IPS DF 6.9 (cell line): ENCODE measurements around the gene MCF2L2.
"Not testable (repeated sequence)": the region's sequence is repeated elsewhere in the genome, so short reads cannot be mapped to it uniquely, and the experiment has no call there.

Experiments used
- DNase-seq: peaks from one replicate; pipeline ENCODE4 v3.0.0-alpha.2; 2013; ENCODE audit warnings: low read depth, low spot score
- H3K27ac ChIP-seq: one replicate; pipeline ENCODE4 v1.5.1; 2013; ENCODE audit warnings: low read length, control low read depth
- H3K27me3 ChIP-seq: 2 replicates; pipeline ENCODE4 v1.6.1; 2013; ENCODE audit warnings: mild to moderate bottlenecking, low read length; ENCODE audit not compliant: control insufficient read depth, insufficient read depth
- H3K36me3 ChIP-seq: 2 replicates; pipeline ENCODE4 v1.6.1; 2013; ENCODE audit warnings: low read length; ENCODE audit not compliant: control insufficient read depth, insufficient read depth
- H3K4me1 ChIP-seq: 2 replicates; pipeline ENCODE4 v1.6.1; 2013; ENCODE audit warnings: low read length; ENCODE audit not compliant: control insufficient read depth, insufficient read depth
- H3K4me3 ChIP-seq: 2 replicates; pipeline ENCODE4 v1.5.1; 2013; ENCODE audit warnings: mild to moderate bottlenecking, low read length
- H3K9me3 ChIP-seq: 2 replicates; pipeline ENCODE4 v1.6.1; 2013; ENCODE audit warnings: low read length, inconsistent platforms; ENCODE audit not compliant: control insufficient read depth, insufficient read depth
- WGBS: extraction: QIAGEN DNeasy Blood & Tissue Kit; methylation state at CpG from one replicate; pipeline ENCODE4 v1.1.7; 2013; ENCODE audit warnings: mixed read lengths, missing lambda C conversion rate; ENCODE audit not compliant: insufficient read length, insufficient coverage; 5-methylcytosine and 5-hydroxymethylcytosine counted together

Gene MCF2L2

GRCh38 chr3:183249006-183249718 lies 179.3 kb downstream of the MCF2L2 start:
- Histone ChIP-seq H3K9me3 (no peaks in the 10 kb centered on the region), H3K36me3 (no peaks in the 10 kb centered on the region), H3K27ac (no peak overlapping the region), H3K4me3 (no peak overlapping the region), H3K27me3 (peaks cover 5% of the 10 kb centered on the region; the same call in 1 of the 2 replicates), H3K4me1 (peaks cover 4% of the 10 kb centered on the region; the same call in 1 of the 2 replicates)
- WGBS = no CpG with 5 or more reads among the region's 6 CpGs
- no peak for DNase-seq

GRCh38 chr3:183247011-183247589 lies 181.3 kb downstream of the MCF2L2 start:
- Histone ChIP-seq H3K4me1 (peaks cover 4% of the 10 kb centered on the region; the same call in 1 of the 2 replicates), H3K9me3 (peaks cover 2% of the 10 kb centered on the region; the same call in 1 of the 2 replicates), H3K4me3 (no peak overlapping the region), H3K36me3 (no peaks in the 10 kb centered on the region), H3K27ac (no peak overlapping the region), H3K27me3 (peaks cover 1% of the 10 kb centered on the region; the same call in 1 of the 2 replicates)
- DNase-seq = no peak
- whole genome bisulfite sequencing = no CpG with 5 or more reads among the region's 6 CpGs

- Histone ChIP-seq H3K27me3 (no peaks in the 10 kb centered on the region), H3K27ac (no peak overlapping the region), H3K4me1 (peaks cover 4% of the 10 kb centered on the region; the same call in 1 of the 2 replicates), H3K4me3 (no peak overlapping the region), H3K36me3 (no peaks in the 10 kb centered on the region), H3K9me3 (peaks cover 2% of the 10 kb centered on the region; the same call in 1 of the 2 replicates)
- no peak for DNase-seq
Observed at GRCh38 chr3:183244981-183245476, 183.4 kb downstream of the MCF2L2 start.

DNA sequence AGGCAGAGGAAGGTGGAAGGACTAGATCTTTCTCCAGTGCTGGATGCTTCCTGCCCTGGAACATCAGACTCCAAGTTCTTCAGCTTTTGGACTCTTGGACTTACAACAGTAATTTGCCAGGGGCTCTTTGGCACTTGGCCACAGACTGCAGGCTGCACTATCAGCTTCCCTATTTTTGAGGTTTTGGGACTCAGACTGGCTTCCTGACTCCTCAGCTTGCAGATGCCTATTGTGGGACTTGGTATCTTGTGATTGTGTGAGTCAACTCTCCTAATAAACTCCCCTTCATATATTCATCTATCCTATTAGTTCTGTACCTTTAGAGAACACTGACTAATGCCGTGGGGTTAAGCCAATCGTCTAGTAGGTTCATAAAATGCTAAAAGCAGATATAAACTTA lies 184.2 kb downstream of the MCF2L2 start:
- DNase-seq = no peak
- H3K36me3 ChIP-seq = no peaks in the 10 kb centered on the region
- no CpG with 5 or more reads among the region's 2 CpGs for WGBS
- H3K4me1 ChIP-seq = peaks cover 2% of the 10 kb centered on the region; the same call in 1 of the 2 replicates
- H3K9me3 ChIP-seq = peaks cover 2% of the 10 kb centered on the region; the same call in 1 of the 2 replicates
- no peaks in the 10 kb centered on the region for H3K27me3 ChIP-seq
- no peak overlapping the region for H3K4me3 ChIP-seq
- H3K27ac ChIP-seq = no peak overlapping the region

DNA sequence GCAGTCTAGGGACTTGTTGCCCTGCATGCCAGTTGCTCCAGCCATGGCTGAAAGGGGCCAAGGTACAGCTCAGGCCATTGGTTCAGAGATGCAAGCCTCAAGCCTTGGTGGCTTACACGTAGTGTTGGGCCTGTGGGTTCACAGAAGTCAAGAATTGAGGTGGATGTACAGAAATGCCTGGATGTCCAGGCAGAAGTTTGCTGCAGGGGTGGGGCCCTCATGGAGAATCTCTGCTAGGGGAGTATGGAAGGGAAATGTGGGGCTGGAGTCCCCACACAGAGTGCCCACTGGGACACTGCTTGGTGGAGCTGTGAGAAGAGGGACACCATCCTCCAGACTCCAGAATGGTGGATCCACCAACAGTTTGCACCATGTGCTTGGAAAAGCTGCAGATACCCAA lies 186.0 kb downstream of the MCF2L2 start:
- Histone ChIP-seq H3K9me3 (peaks cover 2% of the 10 kb centered on the region; the same call in 1 of the 2 replicates), H3K27me3 (no peaks in the 10 kb centered on the region), H3K27ac (no peak overlapping the region), H3K36me3 (no peaks in the 10 kb centered on the region), H3K4me1 (peaks cover 2% of the 10 kb centered on the region; the same call in 1 of the 2 replicates), H3K4me3 (no peak overlapping the region)
- no peak for DNase-seq
- no CpG with 5 or more reads among the region's 1 CpG for WGBS

DNA sequence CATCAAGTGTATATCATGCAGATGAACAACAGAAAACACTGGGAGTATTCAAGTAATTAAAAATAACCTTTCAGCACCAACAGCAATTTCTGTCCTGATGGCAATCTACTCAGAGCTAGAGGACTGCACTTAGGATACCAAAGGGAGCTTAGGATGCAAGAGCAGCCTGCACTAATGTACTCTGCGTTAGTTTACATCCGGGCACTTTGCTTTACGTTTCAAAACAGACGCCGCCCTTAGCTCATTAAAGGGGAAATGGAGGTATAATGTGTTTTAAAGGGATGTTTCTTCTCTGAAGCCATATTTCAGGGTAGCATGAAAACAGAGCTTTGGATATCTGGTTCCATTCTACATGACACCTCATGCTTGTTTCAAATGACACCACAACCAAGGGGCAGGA lies 189.4 kb downstream of the MCF2L2 start:
- Histone ChIP-seq H3K9me3 (peaks cover 2% of the 10 kb centered on the region; the same call in 1 of the 2 replicates), H3K4me1 (no peaks in the 10 kb centered on the region), H3K4me3 (no peak overlapping the region), H3K36me3 (no peaks in the 10 kb centered on the region), H3K27ac (no peak overlapping the region), H3K27me3 (no peaks in the 10 kb centered on the region)
- DNase-seq = no peak
- no CpG with 5 or more reads among the region's 5 CpGs for WGBS

DNA sequence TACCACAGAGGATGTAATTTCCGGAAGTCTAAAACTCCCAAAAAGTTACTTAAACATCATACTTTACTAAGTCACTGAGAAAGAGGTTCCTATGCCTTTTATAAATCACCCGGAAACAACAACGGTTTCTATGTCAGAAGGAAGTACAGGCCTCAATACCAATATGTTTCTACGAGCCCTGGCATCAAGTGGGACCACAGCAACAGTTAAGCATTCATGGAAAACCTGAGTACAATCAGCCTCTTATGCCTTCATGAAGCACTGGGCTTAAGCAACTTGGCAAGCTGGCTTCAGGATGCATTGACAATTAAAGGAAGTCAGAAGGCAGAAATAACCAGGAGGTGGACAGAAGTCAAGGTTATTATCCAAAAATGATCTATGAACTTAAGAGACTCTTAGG lies 194.5 kb downstream of the MCF2L2 start:
- Histone ChIP-seq H3K4me1 (no peaks in the 10 kb centered on the region), H3K27ac (no peak overlapping the region), H3K36me3 (no peaks in the 10 kb centered on the region), H3K27me3 (no peaks in the 10 kb centered on the region), H3K4me3 (no peak overlapping the region), H3K9me3 (no peaks in the 10 kb centered on the region)
- no CpG with 5 or more reads among the region's 4 CpGs for WGBS
- DNase-seq = no peak

DNA sequence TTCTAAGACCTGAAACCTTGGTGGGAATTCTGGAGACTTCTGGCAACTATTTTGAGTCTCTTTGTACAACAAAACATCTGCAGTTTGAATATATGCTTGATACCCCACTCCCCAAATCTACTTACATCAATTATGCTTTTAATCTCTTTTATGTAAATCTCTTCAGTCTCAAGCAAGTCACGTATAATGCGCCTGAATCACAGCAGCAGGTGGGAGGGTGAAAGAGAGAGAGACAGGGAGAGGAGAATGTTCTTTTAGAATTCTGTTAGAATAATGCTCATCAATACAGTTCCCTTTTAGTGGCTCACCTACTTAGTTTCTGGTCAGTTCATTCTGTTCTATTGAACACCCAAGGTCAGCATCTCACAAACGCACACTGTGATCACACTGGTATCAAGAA lies 197.6 kb downstream of the MCF2L2 start:
- Histone ChIP-seq H3K27ac (no peak overlapping the region), H3K9me3 (no peaks in the 10 kb centered on the region), H3K4me1 (no peaks in the 10 kb centered on the region), H3K4me3 (no peak overlapping the region), H3K36me3 (no peaks in the 10 kb centered on the region), H3K27me3 (no peaks in the 10 kb centered on the region)
- no peak for DNase-seq
- no CpG with 5 or more reads among the region's 3 CpGs for WGBS

DNA sequence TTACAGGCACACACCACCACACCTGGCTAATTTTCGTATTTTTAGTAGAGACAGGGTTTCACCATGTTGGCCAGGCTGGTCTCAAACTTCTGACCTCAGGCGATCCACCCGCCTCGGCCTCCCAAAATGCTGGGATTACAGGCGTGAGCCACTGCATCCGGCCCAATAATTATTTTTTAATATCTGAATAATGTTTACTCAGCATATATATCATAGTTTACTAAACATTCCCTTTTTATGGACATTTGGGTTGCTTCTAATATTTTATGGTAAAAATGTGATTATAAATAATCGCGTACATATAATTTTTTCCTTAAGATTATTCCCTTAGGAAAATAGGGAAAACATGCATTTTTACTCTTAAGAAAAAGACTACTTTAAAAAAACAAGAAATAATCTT lies 198.2 kb downstream of the MCF2L2 start:
- H3K4me3 ChIP-seq, H3K9me3 ChIP-seq, DNase-seq, H3K4me1 ChIP-seq, H3K36me3 ChIP-seq, H3K27me3 ChIP-seq, H3K27ac ChIP-seq: not testable (repeated sequence)
- no CpG with 5 or more reads among the region's 8 CpGs for WGBS

- Histone ChIP-seq H3K4me3 (no peak overlapping the region), H3K27me3 (no peaks in the 10 kb centered on the region), H3K27ac (no peak overlapping the region), H3K4me1 (no peaks in the 10 kb centered on the region), H3K9me3 (no peaks in the 10 kb centered on the region), H3K36me3 (no peaks in the 10 kb centered on the region)
- WGBS = no CpG with 5 or more reads among the region's 1 CpG
- no peak for DNase-seq
Observed at GRCh38 chr3:183229178-183229577, 199.2 kb downstream of the MCF2L2 start.
